Measurements from ENCODE around the gene SRBD1. TPM values are rescaled to one million over a fixed set of nuclear protein-coding genes. Genes with fewer than 3 reads are reported as not detected.

Gene SRBD1, protein sequence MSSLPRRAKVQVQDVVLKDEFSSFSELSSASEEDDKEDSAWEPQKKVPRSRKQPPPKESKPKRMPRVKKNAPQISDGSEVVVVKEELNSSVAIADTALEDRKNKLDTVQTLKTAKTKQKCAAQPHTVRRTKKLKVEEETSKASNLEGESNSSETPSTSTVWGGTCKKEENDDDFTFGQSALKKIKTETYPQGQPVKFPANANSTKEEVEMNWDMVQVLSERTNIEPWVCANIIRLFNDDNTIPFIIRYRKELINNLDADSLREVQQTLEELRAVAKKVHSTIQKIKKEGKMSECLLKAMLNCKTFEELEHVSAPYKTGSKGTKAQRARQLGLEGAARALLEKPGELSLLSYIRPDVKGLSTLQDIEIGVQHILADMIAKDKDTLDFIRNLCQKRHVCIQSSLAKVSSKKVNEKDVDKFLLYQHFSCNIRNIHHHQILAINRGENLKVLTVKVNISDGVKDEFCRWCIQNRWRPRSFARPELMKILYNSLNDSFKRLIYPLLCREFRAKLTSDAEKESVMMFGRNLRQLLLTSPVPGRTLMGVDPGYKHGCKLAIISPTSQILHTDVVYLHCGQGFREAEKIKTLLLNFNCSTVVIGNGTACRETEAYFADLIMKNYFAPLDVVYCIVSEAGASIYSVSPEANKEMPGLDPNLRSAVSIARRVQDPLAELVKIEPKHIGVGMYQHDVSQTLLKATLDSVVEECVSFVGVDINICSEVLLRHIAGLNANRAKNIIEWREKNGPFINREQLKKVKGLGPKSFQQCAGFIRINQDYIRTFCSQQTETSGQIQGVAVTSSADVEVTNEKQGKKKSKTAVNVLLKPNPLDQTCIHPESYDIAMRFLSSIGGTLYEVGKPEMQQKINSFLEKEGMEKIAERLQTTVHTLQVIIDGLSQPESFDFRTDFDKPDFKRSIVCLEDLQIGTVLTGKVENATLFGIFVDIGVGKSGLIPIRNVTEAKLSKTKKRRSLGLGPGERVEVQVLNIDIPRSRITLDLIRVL
- 10 to 100 TPM; 17.0 to 27.1 (median 20.4) TPM for total RNA-seq

DNA sequence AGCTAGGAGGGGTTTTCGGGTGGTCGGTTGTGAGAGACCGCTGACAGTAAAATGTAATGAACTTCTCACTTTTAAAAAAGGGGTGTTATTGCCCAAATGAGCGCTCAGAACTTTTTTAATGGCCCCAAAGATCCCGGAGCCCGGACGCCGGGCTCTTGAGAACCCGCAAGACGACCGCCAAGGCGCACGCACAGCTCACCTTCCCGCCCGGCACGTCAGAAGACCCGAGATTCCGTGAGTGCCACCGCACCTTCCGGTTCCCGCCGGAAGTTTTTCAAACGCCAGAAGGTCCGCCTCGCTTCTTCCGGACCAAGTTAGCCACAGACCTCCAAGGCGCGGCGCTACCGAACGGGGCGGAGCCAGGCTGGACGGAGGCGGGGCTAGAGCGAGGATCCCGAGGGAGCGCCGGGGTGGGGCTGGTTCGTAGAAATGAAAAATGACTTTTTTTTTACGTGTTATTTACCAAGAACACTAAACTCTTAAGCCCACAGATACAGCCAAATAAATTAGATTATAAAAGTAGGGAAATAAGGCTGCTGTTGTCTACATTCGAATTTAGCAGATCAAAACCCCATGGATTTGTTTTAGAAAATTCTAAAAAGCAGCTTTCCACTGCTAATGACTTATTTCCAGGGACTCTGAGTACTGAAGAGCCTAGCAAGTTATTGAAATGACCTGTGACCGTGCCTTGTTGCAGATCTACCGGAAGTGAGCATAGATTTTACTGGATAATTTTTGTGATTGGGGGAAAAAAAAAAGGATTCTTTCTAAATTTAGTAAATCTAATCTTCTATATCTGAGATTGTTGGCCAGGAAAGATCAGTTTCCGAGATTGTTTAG lies at the start of gene SRBD1:
Gene SRBD1 (minus strand): TSS at position 248 of the 840 bp plus-strand sequence. CDS start 5,826 bp downstream, outside the sequence.
- in situ Hi-C loops (cut with MboI; ENCODE audit: low pct_unique_long_range_greater_than_20kb in 2 of 9, low sequenced_read_pairs in 9 of 9, unreplicated experiment in 9 of 9): no loop called here
- 0 to 50% (median 11%) methylated on average over 1 to 27 of the region's 44 CpGs for WGBS, 10 experiments
- ATAC-seq (replicated peaks in 6 of 8): peak; percentile 83 to 95 (median 93)
- Histone ChIP-seq H3K4me1 (replicated peaks in 1 of 2) (peaks cover 5 to 10% of the 10 kb centered on the region in 2 donors), H3K4me3 (peak within 1 kb of the TSS; percentile 41 to 78 (median 67)), H3K27ac (peak within 1 kb of the TSS; percentile 73 to 88)

- Histone ChIP-seq H3K4me1 (replicated peaks in 1 of 2) (peaks cover 14 to 26% of the 10 kb centered on the region in 2 donors), H3K27ac (no peak overlapping the region), H3K4me3 (no peak overlapping the region)
- ATAC-seq (replicated peaks in 6 of 8): no peak
- WGBS, 10 experiments: 67 to 100% (median 81%) methylated on average over 1 to 3 of the region's 3 CpGs; no CpG with 5 or more reads in 6 of the 10 experiments
- in situ Hi-C loops (cut with MboI; ENCODE audit: low pct_unique_long_range_greater_than_20kb in 2 of 9, low sequenced_read_pairs in 9 of 9, unreplicated experiment in 9 of 9): loop anchor here in 1 of 9 experiments (10.0 to 25.0 kb wide), 2 partner anchors 108 to 281 kb away; no protein-coding TSS in a partner anchor
Measured at GRCh38 chr2:45654250-45654649, 43.2 kb upstream of the SRBD1 start.

DNA sequence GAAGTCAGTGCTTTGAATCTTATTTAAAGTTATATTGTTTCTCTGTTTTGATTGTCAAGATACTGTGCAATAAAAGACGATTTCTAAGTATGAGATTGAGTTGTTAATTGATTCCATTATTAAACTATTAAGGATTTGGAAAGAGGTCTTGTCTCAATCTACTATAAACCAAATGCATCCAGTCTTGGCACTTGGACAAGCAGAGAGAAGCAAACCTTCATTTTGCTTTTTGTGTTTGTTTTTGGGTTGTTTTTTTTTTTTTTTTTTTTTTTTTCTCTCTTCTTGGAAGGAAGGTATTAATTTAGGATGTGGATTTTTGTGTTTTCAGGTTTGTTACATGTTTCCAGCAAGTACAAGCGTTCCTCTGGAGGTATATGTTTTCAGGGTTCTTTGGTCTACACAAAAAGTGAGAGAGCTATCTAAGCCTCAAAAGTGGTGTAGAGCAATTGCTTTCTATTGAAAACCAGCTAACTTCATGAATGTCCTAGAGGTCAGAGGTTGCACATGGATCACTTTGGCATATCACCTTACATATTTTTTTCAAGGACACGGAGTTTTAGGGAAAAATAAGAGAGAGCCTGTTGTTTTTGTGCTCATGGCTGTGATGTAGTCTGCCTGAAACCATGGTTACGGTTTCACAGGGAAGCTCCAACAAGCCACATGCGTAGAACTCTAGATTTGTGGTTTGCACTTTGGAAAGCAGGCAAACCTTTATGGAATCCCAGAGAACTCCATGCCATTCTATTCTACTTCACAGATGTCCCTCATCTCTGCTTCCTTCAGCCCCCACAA lies 42.3 kb upstream of the SRBD1 start:
- no peak for ATAC-seq (replicated peaks in 6 of 8)
- H3K4me3 ChIP-seq: peak overlapping the region; percentile 74 to 91 (median 83)
- H3K4me1 ChIP-seq (replicated peaks in 1 of 2): peaks cover 16 to 27% of the 10 kb centered on the region in 2 donors
- 20 to 68% (median 46%) methylated on average over 2 to 5 of the region's 5 CpGs for WGBS, 10 experiments
- in situ Hi-C loops (cut with MboI; ENCODE audit: low pct_unique_long_range_greater_than_20kb in 2 of 9, low sequenced_read_pairs in 9 of 9, unreplicated experiment in 9 of 9): loop anchor here in 1 of 9 experiments (10.0 to 25.0 kb wide), 2 partner anchors 109 to 281 kb away; no protein-coding TSS in a partner anchor
- H3K27ac ChIP-seq: no peak overlapping the region

DNA sequence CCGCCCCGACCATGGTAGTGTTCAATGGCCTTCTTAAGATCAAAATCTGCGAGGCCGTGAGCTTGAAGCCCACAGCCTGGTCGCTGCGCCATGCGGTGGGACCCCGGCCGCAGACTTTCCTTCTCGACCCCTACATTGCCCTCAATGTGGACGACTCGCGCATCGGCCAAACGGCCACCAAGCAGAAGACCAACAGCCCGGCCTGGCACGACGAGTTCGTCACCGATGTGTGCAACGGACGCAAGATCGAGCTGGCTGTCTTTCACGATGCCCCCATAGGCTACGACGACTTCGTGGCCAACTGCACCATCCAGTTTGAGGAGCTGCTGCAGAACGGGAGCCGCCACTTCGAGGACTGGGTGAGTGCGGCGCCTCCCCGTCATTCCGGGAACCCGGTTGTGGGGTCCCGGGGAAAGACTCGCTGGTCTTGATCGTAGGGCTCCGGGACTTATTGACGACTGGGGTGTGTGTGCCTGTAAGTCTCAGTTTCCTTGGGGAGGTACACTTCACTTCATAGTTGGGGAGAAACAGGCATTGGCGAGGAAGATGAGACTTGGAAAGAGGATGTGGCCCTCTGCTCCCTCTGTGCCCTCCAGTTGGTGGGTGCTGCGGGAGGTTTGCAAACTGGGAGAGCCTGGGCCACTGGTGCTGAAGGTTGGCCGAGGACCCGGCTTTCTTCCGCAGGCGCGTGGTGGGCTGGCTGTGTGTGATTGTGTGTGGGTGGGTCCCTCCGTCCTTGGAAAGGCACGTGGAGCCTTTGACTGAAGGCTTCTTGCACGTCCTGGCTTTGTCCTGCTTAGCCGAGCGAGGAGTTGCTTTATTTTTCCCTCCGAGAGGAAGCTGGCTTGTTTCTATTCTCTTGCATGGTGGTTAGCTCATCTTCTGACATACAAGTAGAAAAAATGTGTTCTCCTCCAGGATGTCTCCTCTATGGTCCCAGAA lies 41.3 kb upstream of the SRBD1 start:
- 0 to 17% (median 2%) methylated on average over 1 to 29 of the region's 53 CpGs; no CpG with 5 or more reads in 2 of the 10 experiments for WGBS, 10 experiments
- in situ Hi-C loops (cut with MboI; ENCODE audit: low pct_unique_long_range_greater_than_20kb in 2 of 9, low sequenced_read_pairs in 9 of 9, unreplicated experiment in 9 of 9): loop anchor here in 1 of 9 experiments (10.0 to 25.0 kb wide), 2 partner anchors 110 to 282 kb away; no protein-coding TSS in a partner anchor
- Histone ChIP-seq H3K4me3 (peak overlapping the region; percentile 74 to 91 (median 83)), H3K27ac (no peak overlapping the region), H3K4me1 (replicated peaks in 1 of 2) (peaks cover 16 to 30% of the 10 kb centered on the region in 2 donors)
- ATAC-seq (replicated peaks in 6 of 8): peak in 4 of 8 experiments; percentile 2 to 17 (median 14)

GRCh38 chr2:45651415-45652089 lies 40.5 kb upstream of the SRBD1 start, which contains the start of gene PRKCE:
PRKCE (plus strand) TSS chr2:45651675.
- ATAC-seq (replicated peaks in 6 of 8): peak; percentile 10 to 38 (median 28)
- Histone ChIP-seq H3K27ac (peak within 1 kb of the TSS; percentile 35 to 74), H3K4me1 (replicated peaks in 1 of 2) (peaks cover 16 to 24% of the 10 kb centered on the region in 2 donors), H3K4me3 (peak within 1 kb of the TSS; percentile 74 to 91 (median 83))
- no CpG with 5 or more reads among the region's 66 CpGs for WGBS, 10 experiments
- in situ Hi-C loops (cut with MboI; ENCODE audit: low pct_unique_long_range_greater_than_20kb in 2 of 9, low sequenced_read_pairs in 9 of 9, unreplicated experiment in 9 of 9): loop anchor here in 1 of 9 experiments (10.0 to 25.0 kb wide), 2 partner anchors 111 to 283 kb away; no protein-coding TSS in a partner anchor

- Histone ChIP-seq H3K4me1 (replicated peaks in 1 of 2) (peaks cover 16 to 22% of the 10 kb centered on the region in 2 donors), H3K27ac (peak overlapping the region; percentile 35 to 74), H3K4me3 (peak overlapping the region; percentile 74 to 91 (median 83))
- WGBS, 10 experiments: no CpG with 5 or more reads among the region's 79 CpGs
- in situ Hi-C loops (cut with MboI; ENCODE audit: low pct_unique_long_range_greater_than_20kb in 2 of 9, low sequenced_read_pairs in 9 of 9, unreplicated experiment in 9 of 9): loop anchor here in 1 of 9 experiments (10.0 to 25.0 kb wide), 2 partner anchors 111 to 284 kb away; no protein-coding TSS in a partner anchor
- ATAC-seq (replicated peaks in 6 of 8): peak; percentile 66 to 85 (median 82)
Measured at GRCh38 chr2:45650851-45651414, 39.9 kb upstream of the SRBD1 start.

DNA sequence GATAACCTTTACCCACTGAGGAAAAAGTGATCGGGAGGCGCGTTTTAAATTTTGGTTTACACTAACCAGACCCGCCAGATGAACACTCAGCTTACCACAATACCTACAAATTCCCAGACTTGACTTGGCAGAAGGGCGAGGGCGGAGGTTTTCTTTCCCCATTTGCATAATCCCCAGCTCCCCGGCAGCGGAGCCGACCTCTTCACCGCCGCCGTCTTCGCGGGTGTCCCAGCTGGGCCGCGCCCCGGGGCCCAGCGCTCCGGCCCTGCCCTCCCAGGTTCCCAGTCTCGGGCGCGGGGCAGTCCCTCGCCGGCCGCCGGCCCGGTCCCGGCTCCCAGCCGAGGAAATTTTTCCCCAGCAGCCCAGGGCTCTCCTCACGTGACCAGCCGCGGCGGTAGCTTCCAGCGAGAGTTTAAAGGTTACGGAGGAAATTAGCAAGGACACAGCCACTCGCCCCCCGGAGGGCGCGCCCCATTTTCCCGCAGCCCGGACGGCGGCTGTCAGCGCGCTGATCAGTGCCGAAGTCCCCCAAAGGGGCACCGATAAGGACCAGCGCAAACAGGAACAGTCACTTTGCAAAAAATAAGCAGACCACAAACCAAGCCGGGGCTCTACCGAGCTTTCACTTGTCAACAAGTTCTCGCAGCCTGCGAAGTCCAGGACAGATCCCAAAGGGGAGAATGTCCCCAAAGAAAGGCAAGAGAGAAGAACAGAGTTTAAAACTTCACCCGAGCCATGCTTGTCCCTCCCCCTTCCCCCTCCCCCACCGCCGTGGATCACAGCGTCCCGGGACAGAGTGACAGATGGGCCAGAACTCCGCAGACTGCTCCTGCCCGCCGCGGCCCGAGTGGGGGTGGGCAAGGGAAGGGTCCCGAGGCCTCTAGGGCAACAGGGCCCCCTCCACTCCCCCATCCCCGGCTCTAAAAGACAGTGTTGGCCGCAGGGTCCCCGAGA lies 39.1 kb upstream of the SRBD1 start:
- peak; percentile 4 to 53 (median 18) for ATAC-seq (replicated peaks in 6 of 8)
- peaks cover 16 to 22% of the 10 kb centered on the region in 2 donors for H3K4me1 ChIP-seq (replicated peaks in 1 of 2)
- peak overlapping the region; percentile 74 to 91 (median 83) for H3K4me3 ChIP-seq
- H3K27ac ChIP-seq: no peak overlapping the region
- 0 to 20% (median 0%) methylated on average over 2 to 18 of the region's 66 CpGs; no CpG with 5 or more reads in 4 of the 10 experiments for WGBS, 10 experiments
- in situ Hi-C loops (cut with MboI; ENCODE audit: low pct_unique_long_range_greater_than_20kb in 2 of 9, low sequenced_read_pairs in 9 of 9, unreplicated experiment in 9 of 9): loop anchor here in 8 of 9 experiments (10.0 to 25.0 kb wide), 5 partner anchors 112 to 1262 kb away; partner anchors contain the start of gene MCFD2 (in 1 of the 8)

GRCh38 chr2:45649462-45649857 lies 38.4 kb upstream of the SRBD1 start:
- H3K4me1 ChIP-seq (replicated peaks in 1 of 2): peaks cover 16 to 22% of the 10 kb centered on the region in 2 donors
- in situ Hi-C loops (cut with MboI; ENCODE audit: low pct_unique_long_range_greater_than_20kb in 2 of 9, low sequenced_read_pairs in 9 of 9, unreplicated experiment in 9 of 9): loop anchor here in 7 of 9 experiments (10.0 to 25.0 kb wide), 4 partner anchors 138 to 1263 kb away; partner anchors contain the start of gene MCFD2 (in 1 of the 7)
- H3K4me3 ChIP-seq: peak overlapping the region; percentile 74 to 91 (median 83)
- no peak overlapping the region for H3K27ac ChIP-seq
- no peak for ATAC-seq (replicated peaks in 6 of 8)
- WGBS, 10 experiments: 0 to 28% (median 16%) methylated on average over 3 to 9 of the region's 10 CpGs; no CpG with 5 or more reads in 2 of the 10 experiments

GRCh38 chr2:45648636-45649035 lies 37.6 kb upstream of the SRBD1 start:
- no peak for ATAC-seq (replicated peaks in 6 of 8)
- H3K4me1 ChIP-seq (replicated peaks in 1 of 2): peaks cover 8 to 15% of the 10 kb centered on the region in 2 donors
- H3K27ac ChIP-seq: no peak overlapping the region
- WGBS, 10 experiments: 38 to 100% (median 68%) methylated on average over 1 to 2 of the region's 2 CpGs; no CpG with 5 or more reads in 3 of the 10 experiments
- H3K4me3 ChIP-seq: no peak overlapping the region
- in situ Hi-C loops (cut with MboI; ENCODE audit: low pct_unique_long_range_greater_than_20kb in 2 of 9, low sequenced_read_pairs in 9 of 9, unreplicated experiment in 9 of 9): loop anchor here in 7 of 9 experiments (10.0 to 25.0 kb wide), 4 partner anchors 139 to 1264 kb away; partner anchors contain the start of gene MCFD2 (in 1 of the 7)
